ENCODE measurements around the gene PCARE.
"Not testable (repeated sequence)": the region's sequence is repeated elsewhere in the genome, so short reads cannot be mapped to it uniquely, and the experiment has no call there.

The PCARE gene

DNA sequence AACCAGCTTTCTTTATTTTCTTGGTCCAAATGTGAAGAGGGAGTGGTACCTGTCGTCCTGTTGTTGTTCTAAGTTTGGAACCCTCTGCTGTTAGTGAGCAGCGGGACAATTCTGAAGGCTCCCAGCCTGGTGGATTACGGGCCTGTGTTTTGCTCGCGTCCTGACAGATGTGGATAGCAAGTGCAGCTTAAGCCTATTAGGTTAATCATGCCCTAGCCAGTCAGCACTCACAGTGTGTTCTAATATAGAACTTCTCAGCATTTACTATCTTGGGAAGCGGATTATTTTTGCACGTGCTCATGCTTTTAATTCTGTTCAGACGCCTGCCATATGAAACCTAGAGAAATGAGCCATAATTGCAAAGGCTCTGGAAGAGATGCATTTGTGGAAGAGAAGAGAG is at the start of gene PCARE:
TSS of gene PCARE (minus strand) at position 113 of the 400 bp plus-strand sequence. CDS start 262 bp downstream, outside the sequence.
- no peak for DNase-seq

DNA sequence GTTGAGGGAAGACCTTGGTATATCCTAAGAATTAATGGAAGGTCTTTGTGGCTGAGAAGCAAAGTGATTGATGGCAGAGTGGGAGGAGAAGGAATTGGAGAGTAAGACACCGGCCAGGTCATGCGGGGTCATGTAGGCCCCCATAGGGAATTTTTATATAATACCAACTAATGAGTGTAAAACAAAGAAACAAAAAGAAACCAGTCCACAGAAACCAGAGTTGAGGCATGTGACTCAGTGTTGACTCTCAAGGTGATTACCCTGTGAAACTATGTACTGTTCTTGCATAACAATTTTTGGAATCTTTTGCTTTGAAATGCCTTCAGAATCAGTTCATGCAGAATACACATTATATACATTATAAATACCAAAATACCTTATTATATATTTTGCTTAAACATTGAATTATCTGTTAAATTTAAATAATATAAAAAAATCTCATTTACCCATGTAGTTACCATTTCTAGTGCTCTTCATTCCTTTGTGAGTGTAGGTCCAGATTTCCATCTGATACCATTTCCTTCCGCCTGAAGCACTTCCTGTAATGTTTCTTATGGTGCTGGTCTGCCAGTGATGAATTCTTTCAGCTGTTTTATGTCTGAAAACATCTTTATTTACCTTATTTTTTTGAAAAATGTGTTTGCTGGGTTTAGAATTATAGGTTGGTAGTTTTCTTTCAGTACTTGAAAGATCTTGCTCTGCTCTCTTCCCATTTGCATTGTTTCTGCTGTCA is 49.5 kb upstream of the PCARE start:
- DNase-seq = peak; percentile 8 to 27

DNA sequence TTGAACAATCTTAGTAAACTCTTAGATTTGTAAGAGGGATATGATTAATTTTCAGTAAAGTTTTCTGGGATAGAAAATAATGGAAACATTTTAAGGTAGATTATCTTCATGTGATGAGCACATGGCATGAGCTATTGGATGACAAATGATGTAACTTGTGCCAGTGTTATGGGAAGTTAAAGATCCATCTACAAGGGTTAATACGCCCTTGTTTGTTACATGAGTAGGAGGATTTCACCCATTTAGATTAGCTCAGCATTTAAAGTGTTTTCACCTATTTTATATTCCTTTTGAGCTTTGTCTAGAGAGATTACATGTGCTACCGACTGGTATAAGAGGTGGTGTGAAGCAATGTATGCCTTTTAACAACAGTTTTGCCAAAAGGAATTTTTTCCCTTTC is 46.5 kb upstream of the PCARE start:
- no peak for DNase-seq

DNA sequence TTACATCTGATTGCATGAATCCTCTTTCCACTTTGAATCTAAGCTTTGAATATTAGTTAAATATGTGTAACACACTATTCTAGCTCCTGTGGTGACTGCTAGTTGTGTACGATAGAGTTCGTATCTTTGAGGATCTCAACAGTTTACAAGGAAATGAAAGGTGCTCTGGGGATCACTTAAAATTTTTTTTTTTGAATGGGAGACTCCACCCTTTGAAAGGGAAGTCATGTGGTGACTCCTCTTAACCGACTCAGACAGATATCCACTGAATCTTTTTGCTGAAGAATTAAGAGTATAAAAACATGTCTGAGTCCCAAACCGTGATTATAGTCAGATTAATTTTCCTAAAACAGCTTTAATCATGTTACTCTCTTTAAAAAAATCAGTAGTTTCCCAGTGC is 44.9 kb upstream of the PCARE start:
- no peak for DNase-seq

DNA sequence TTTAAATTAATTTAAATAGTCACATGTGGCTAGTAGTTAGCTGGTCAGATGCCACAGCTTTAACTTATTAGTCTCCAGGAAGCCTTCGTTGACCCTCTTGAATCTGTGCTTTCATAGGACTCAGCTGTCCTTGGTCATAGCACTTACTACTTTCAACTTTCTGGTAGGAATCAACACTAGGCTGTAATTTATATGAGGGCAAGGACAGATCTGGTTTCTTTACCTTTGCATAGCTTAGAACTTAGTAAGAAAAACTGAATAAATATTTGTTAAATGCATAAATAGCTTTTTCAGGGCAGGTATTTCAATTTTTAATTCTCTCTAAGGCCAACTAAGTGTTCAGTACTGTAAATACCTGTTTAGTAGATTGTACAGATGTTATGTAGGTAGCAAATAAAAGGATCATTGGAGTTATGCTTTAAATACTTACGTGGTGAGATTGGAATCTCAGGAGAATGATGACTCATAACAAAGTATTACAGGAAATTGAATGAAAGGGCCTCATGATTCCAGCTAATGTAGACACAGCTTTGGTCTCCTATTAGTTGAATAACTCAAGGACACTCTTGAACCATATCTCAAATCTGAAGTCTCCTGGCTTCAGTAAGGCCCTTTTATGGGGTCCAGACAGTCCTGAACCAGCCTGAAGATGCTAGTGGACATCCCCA is 43.4 kb upstream of the PCARE start:
- no peak for DNase-seq

DNA sequence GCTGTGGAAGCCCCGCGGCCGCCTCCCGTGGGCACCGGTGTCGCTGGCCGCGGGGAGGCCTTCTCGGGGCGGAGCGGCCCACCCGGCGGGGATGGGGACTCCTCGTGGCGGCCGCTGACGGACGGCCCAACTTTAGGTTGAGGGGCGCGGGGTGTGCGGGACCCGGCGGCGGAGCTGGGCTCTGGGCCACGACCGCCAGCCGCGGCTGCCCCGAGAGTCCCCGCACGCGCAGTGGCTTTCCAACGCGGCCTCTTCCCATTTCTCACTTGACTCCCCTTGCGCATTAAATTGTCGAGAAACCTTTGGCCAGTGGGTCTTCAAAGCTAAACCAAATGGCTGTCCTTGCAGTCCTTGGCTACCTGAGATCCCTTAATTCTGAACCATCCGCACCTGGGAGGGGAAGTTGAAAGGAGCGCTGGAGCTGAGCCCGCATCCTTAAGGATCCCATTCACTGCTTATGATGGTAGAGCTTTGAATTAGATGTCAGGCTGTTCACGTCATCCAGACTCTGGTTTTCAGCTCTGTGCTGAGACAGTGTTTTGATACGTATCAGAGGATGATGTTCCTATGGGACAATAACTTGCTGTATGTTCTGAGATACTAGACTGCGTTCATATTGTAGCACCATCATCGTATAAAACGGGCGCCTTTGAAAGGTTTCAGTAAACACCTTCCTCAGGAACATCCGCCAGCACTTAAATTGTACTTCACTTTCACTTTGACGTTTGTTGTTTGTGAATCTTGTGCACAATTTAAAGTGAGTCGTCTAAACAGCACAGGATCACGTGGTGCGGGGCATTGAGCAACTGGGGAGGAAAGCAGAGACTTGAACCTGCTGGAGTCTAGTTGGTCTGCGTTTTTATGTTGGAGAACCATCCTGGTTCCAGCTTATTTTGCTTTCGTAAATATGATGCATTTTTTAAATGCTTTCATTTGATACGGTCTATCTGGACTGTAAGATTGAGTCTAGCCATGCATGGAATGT is 41.8 kb upstream of the PCARE start:
- peak; percentile 62 to 69 for DNase-seq

DNA sequence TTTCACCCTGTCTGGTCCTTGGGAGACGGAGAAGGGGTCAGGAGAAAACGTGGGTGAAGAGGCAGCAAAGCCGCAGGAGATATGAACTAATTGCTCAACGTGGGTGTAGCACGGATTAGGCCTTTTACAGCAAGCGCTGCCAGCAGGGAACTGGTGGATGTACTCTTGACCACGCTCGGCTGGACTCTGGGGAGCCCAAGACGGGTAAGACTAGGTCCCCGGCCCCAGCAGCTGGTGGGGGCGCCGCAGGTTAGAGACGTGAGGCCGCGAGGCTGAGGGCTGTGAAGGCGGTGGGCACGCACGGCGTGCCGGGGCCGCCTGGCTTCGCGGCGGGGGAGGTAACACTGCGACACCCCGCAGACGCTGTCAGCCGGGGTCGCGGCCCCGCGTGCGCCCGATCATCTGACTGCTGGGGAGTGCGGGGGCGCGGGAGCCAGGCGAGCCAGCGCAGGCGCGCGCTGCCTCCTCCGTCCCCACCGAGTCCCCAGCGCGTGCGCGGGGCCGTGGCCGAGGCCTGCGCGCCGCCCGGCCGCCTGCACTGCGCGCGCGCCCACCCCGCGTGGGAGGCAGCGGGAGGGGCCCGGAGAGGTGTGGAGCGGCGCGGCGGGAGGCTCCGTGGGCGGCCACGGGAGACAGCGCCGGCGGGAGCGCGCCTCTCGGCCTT is 40.8 kb upstream of the PCARE start, which contains the start of gene CLIP4:
TSS of gene CLIP4 (plus strand) at position 470 of the 664 bp plus-strand sequence. CDS start 5,974 bp downstream, outside the sequence.
- DNase-seq = peak; percentile 59 to 68

DNA sequence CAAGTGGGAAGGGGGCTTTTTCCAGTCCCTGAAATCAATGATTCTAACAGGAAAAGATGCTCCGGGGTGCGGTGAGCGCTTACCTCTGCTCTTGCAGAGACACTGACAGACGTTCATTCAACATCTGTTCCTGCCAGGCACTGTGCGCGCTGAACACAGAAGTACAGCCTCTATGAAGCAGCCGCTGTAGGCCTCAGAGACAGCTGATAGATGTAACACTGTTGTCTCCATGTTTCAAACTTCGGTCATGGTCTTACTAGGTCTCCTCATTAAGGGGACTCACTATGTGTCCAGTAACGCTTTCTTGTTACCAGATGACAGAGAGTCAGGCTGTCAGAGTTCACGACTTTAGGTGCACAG is 40.2 kb upstream of the PCARE start:
- peak in 1 of 2 experiments; percentile 5 for DNase-seq

DNA sequence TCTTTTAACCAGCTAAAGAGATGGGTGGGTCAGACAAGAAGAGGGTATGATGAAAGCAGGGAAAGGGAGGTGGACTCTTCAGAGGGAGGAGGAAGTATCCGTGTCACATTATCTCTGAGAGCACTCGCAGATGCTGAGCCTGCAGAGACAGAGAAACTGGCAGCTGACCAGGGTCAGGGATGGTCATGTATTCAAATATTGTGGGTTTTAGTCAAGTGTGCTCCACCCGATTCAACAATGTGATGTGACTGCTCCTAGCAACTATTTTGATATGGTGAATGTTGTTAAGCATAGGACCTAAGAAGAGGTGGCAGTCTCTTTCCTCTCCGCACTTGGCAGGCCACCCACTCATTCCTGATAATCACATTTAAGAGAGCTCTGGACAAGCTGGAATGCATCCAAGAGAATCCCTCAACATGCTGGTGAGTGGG is 39.6 kb upstream of the PCARE start:
- no peak for DNase-seq

DNA sequence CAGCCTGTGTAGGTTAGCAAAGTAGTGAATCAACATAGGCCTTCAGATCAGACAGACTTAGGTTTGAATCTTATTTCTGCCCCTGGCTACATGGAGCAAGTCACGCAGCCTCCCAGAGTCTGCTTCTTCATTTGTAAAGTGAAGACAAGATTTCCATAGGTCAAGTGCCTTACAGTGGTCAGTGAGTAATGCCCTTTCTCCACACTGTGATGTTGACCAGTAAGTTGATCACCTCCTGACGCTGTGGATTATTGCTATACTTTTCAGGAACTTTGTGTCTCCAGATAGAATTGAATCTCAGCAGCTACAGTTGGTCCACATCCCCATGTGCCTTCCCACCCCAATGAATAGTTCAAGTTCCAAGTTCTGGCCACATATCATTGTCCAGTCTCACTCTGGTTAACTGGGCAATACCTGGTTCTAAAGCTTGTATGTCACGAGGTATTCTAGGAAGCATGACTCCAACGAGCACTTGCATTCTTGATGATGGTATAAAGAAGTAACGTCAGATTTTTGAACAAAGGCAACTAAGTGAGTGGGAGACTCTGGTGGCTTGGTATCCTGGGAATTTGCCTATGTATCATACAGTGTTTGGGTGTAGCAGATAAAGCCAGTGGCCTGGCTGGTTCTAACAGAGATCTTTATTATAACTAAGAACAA is 38.8 kb upstream of the PCARE start:
- no peak for DNase-seq

DNA sequence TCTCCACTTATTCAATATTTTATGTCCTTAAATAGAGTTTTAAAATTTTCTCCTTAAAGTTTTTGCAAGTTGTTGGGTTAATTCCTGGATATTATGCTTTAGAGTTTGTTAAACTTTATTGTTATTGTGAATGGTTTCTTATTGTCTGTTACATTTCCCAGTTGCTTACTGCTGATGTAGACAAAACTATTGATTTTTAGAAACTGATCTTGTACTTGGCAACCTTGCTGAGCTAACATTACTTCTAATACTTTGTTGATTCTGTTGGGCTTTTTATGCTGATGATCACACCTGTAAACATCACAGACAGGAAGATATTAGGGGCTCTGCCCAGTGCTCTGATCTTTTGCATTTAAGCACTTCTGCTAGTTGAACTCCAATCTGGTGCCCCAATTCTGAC is 38.1 kb upstream of the PCARE start:
- DNase-seq = no peak

DNA sequence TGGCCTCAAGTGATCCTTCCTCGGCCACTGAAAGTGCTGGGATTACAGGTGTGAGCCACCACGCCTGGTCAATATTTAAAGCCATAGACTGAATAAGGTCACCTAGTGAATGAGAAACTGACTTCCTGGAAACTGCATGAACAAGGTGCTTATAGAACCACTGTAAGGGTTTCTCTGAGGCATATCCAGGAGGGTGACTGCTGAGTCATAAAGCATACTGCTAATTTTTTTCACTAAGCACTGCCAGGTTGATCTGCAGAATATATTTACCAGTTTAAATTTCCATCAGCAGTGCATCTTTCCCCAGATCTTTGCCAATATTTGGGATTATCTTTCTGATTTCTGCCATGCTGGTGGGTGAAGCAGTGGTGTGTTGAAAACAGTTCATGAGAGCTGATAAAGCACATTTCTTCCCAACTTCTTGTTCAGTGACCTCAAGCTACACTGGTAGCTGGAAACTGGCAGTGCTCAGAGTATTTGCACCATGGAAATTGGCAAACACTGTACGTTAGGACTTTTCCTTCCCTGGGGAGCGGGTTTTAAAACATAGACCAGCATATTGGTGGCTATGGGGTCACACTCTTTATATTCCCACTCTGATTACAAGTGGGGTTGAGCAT is 36.7 kb upstream of the PCARE start:
- DNase-seq = no peak

DNA sequence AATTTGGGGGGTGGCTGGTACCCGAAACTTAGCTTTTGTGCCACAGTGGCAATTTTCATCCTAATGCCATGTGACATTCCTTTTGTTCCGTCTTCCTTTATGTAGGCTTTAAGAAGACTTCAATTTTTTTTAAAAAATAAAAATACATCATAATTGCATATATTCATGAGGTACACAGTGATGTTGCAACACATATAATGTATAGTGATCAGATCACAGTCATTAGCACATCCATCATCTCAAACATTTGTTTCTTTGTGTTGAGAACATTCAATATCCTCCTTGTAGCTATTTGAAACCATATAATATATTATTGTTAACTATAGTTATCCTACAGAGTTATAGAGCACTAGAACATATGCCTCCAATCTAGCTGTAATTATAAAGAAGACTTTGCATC is 34.9 kb upstream of the PCARE start:
- no peak for DNase-seq

DNA sequence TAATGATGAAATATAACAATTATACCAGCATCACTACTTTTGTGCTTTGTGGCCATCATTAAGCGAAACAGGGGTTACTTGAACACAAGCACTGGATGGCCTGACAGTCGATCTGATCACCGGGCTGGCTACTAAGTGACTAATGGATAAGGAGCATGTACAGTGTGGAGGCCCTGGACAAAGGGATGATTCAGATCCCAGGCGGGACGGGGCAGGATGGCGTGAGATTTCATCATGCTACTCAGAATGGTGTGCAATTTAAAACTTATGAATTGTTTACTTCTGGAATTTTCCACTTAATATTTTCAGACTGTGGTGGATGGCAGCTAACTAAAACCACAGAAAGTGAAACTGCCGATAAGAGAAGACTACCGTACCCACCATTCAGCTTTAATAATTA is 33.9 kb upstream of the PCARE start:
- DNase-seq = no peak

DNA sequence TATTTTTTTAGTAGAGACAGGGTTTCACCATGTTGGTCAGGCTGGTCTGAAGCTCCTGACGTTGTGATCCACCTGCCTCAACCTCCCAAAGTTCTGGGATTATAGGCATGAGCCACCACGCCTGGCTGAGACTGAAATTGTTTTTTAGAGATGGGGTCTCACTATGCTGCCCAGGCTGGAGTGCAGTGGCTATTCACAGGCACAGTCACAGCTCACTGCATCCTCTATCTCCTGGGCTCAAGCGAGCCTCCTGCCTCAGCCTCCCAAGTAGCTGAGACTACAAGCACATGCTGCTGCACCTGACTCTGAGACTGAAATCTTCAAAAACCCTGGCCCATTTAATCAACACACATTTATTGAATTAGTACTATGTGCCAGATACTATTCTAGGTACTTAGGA is 33.2 kb upstream of the PCARE start:
- DNase-seq = not testable (repeated sequence)

DNA sequence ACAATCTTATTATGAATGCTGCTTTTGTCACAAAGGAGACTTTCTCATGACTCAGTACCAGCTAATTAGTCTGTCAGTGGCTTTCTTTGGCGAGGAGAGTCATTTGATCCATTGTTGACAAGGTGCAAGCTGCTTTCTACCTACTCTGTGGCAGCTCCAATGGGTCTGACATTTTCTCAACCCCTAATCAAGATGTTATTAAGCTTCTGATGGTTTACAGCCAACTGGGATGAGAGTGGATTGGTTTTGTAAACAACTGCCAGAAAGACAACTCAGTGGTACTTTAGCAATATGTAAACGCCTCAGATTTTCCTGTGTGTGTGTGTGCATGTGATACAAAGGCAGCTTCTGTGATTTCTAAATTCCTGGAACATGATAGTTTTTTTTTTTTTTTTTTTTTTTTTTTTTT is 32.7 kb upstream of the PCARE start:
- no peak for DNase-seq

DNA sequence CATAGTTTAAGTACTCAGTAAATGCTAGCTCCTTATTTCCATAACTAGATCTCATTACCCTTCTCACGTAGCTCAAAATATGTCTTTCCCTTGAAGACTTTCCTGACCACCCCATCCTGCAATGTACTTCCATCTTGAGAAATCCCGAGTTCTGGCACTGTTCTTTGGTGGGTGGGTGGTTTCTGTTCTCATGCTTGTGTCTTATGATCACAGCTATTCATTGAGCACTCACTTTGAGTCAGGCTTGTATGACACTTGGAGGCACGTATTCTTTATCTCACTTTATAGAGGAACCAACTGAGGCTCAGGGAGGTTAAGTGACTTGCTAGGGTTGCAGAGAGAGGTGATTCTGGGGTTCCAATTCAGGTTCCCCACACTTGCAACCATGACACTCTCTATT is 31.9 kb upstream of the PCARE start:
- no peak for DNase-seq

DNA sequence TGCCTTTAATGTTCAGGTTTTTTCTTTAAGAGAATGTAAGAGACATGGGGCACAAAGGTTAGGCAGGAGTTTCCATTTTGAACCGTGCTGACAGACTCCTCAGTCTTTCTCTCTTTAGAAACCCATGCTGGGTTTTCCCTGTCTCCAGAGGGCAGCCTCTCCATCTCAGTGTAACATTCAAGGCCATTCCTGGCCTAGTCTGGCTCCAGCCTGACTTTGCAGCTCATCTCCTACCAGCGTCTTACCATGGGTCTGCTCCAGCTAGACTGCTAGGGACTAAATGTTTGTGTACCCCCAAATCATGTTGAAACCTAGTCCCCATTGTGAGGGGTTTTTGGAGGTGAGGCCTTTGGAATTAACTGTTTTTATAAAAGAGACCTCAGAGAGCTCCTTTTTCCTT is 31.1 kb upstream of the PCARE start:
- no peak for DNase-seq

DNA sequence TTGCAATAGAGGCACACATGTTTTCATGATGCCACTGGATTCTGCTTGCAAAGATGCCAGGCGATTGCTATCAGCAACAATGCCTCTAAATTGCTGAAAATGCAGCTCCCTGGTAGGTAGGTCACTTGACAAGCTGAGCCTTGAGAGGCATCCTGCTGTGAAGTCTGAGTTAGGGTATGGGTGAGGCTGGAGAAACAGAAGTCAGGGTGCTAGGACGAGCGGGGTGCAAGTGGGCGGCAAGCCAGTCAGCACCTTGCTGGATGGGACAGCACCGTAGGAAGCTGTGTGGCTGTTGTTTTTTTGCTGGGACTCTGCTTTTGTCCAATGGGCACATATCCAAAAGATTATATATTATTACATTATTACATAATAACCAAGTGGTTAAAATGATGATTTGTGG is 30.4 kb upstream of the PCARE start:
- no peak for DNase-seq

DNA sequence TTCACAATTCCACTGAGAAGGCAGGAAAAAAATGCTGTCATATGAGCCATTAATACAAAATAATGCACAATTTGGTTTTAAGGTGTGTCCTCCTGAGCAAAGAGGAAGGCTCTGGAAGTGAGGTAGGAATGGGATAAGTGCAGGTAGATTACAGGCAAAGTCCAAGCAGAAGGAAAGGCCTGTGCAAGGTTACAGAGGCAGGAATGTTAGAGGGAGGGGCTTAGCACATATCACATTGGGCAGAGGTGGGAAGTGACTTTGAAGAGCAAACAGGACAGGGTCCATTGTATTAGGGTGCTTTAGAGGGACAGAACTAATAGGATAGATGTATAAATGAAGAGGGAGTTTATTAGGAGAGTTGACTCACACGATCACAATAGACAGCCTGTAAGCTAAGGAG is 26.2 kb upstream of the PCARE start:
- DNase-seq = no peak

DNA sequence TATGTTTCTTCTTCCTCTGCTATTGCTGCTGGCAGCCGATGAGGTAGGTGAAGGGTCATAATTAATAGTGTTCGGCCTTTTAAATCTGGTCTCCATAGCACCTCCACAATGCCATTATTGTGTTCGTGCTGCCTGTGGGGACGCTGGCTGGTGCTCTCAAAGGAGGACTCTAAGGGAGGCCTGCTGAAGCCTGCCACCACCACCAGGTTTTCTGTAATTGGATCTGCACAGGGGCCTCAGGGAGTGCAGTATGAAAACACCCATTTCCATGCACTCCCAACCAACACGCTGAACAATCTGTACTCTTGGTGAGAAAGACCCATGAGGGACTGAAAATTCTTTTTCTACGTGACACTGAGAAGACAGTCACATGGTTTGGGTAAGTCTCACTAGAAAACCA is 23.2 kb upstream of the PCARE start:
- no peak for DNase-seq

DNA sequence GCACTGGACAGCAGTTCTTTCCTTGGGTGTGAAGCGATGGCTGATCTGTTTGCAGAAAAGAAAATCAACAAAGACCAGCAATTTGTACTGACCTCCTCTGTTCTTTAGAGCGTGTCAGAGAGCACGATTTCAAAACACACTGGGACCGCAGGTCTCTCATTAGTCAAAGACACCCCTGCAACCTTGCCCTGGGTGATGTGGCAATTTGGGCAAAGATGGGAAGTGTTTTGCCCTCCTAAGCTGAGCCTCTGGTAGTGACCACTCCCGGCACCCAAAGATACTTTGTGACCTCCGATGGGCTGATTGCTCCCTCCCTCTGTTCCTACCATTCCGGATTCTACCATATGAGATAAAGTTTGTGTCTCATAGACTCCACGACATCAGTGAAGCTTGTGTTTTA is 22.6 kb upstream of the PCARE start:
- no peak for DNase-seq
